ACC112 (cell line): ENCODE results near the gene TCF7L1.

ENCODE experiments used
- H2AFZ ChIP-seq: fragments of 200-600 bp; sonication (generic); one replicate; pipeline ENCODE4 v1.6.0; 2017; ENCODE audit warnings: antibody characterized with exemption, low read length; ENCODE audit not compliant: unreplicated experiment
- H3K27ac ChIP-seq: fragments of 200-600 bp; sonication (generic); 2 replicates; pipeline ENCODE4 v1.5.1; 2014; ENCODE audit warnings: low read depth, mild to moderate bottlenecking, antibody characterized with exemption, low read length, moderate library complexity
- H3K27me3 ChIP-seq: fragments of 200-600 bp; sonication (generic); 2 replicates; pipeline ENCODE4 v1.6.1; 2014; ENCODE audit warnings: mild to moderate bottlenecking, antibody characterized with exemption, low read length, moderate library complexity, mixed read lengths; ENCODE audit not compliant: insufficient read depth
- H3K36me3 ChIP-seq: fragments of 200-600 bp; sonication (generic); 2 replicates; pipeline ENCODE4 v1.6.1; 2016; ENCODE audit warnings: mild to moderate bottlenecking, antibody characterized with exemption, low read length, moderate library complexity, mixed read lengths; ENCODE audit not compliant: insufficient read depth
- H3K4me1 ChIP-seq: fragments of 200-600 bp; sonication (generic); one replicate; pipeline ENCODE4 v1.6.1; 2016; ENCODE audit warnings: low read length, mixed read lengths; ENCODE audit not compliant: insufficient read depth, unreplicated experiment, control insufficient read depth
- H3K4me3 ChIP-seq: fragments of 200-600 bp; sonication (generic); 2 replicates; pipeline ENCODE4 v1.5.1; 2014; ENCODE audit warnings: mild to moderate bottlenecking, low read depth, low read length
- H3K79me2 ChIP-seq: fragments of 200-600 bp; sonication (generic); one replicate; pipeline ENCODE4 v1.6.0; 2016; ENCODE audit warnings: low read length; ENCODE audit not compliant: control insufficient read depth, unreplicated experiment, insufficient read depth

The TCF7L1 gene

GRCh38 chr2:85240055-85240454, 106.9 kb downstream of the TCF7L1 start:
- Histone ChIP-seq H3K79me2 (no peaks in the 10 kb centered on the region), H3K36me3 (no peaks in the 10 kb centered on the region), H2AFZ (no peak overlapping the region), H3K27me3 (no peaks in the 10 kb centered on the region), H3K4me3 (no peak overlapping the region), H3K27ac (no peak overlapping the region), H3K4me1 (no peaks in the 10 kb centered on the region)

GRCh38 chr2:85242321-85242720, 109.1 kb downstream of the TCF7L1 start:
- no peaks in the 10 kb centered on the region for H3K79me2 ChIP-seq
- no peaks in the 10 kb centered on the region for H3K27me3 ChIP-seq
- H3K4me1 ChIP-seq, result no peaks in the 10 kb centered on the region
- no peak overlapping the region for H3K27ac ChIP-seq
- H2AFZ ChIP-seq, result no peak overlapping the region
- no peaks in the 10 kb centered on the region for H3K36me3 ChIP-seq
- H3K4me3 ChIP-seq, result no peak overlapping the region

- H3K79me2 ChIP-seq, result no peaks in the 10 kb centered on the region
- H2AFZ ChIP-seq, result no peak overlapping the region
- H3K4me3 ChIP-seq, result no peak overlapping the region
- peaks cover 4% of the 10 kb centered on the region for H3K4me1 ChIP-seq
- H3K27me3 ChIP-seq, result no peaks in the 10 kb centered on the region
- no peaks in the 10 kb centered on the region for H3K36me3 ChIP-seq
- H3K27ac ChIP-seq, result no peak overlapping the region
Measured at GRCh38 chr2:85243101-85244072, 110.2 kb downstream of the TCF7L1 start.

- no peak overlapping the region for H3K4me3 ChIP-seq
- no peak overlapping the region for H3K27ac ChIP-seq
- H2AFZ ChIP-seq, result no peak overlapping the region
- no peaks in the 10 kb centered on the region for H3K79me2 ChIP-seq
- no peaks in the 10 kb centered on the region for H3K27me3 ChIP-seq
- H3K4me1 ChIP-seq, result peaks cover 15% of the 10 kb centered on the region
- H3K36me3 ChIP-seq, result no peaks in the 10 kb centered on the region
Measured at GRCh38 chr2:85244828-85245227, 111.6 kb downstream of the TCF7L1 start.

- H3K27me3 ChIP-seq, result no peaks in the 10 kb centered on the region
- no peak overlapping the region for H3K27ac ChIP-seq
- peaks cover 15% of the 10 kb centered on the region for H3K4me1 ChIP-seq
- H3K79me2 ChIP-seq, result no peaks in the 10 kb centered on the region
- H2AFZ ChIP-seq, result no peak overlapping the region
- no peak overlapping the region for H3K4me3 ChIP-seq
- no peaks in the 10 kb centered on the region for H3K36me3 ChIP-seq
Measured at GRCh38 chr2:85245891-85246290, 112.7 kb downstream of the TCF7L1 start.

- no peaks in the 10 kb centered on the region for H3K36me3 ChIP-seq
- H3K4me3 ChIP-seq, result no peak overlapping the region
- H3K27ac ChIP-seq, result no peak overlapping the region
- H3K27me3 ChIP-seq, result no peaks in the 10 kb centered on the region
- no peaks in the 10 kb centered on the region for H3K79me2 ChIP-seq
- no peak overlapping the region for H2AFZ ChIP-seq
- H3K4me1 ChIP-seq, result peaks cover 15% of the 10 kb centered on the region
Measured at GRCh38 chr2:85246348-85246747, 113.2 kb downstream of the TCF7L1 start.

- peaks cover 15% of the 10 kb centered on the region for H3K4me1 ChIP-seq
- H3K27me3 ChIP-seq, result no peaks in the 10 kb centered on the region
- no peaks in the 10 kb centered on the region for H3K79me2 ChIP-seq
- H3K27ac ChIP-seq, result no peak overlapping the region
- no peak overlapping the region for H2AFZ ChIP-seq
- H3K36me3 ChIP-seq, result no peaks in the 10 kb centered on the region
- H3K4me3 ChIP-seq, result no peak overlapping the region
Measured at GRCh38 chr2:85247610-85248009, 114.4 kb downstream of the TCF7L1 start.

- Histone ChIP-seq H3K79me2 (no peaks in the 10 kb centered on the region), H3K4me3 (0 out of 2 replicates have a peak overlapping the region, but pooled peaks have one; percentile 1), H2AFZ (no peak overlapping the region), H3K36me3 (no peaks in the 10 kb centered on the region), H3K4me1 (peaks cover 15% of the 10 kb centered on the region), H3K27ac (no peak overlapping the region), H3K27me3 (no peaks in the 10 kb centered on the region)
Measured at GRCh38 chr2:85248773-85249509, 115.7 kb downstream of the TCF7L1 start.

- no peak overlapping the region for H2AFZ ChIP-seq
- no peaks in the 10 kb centered on the region for H3K79me2 ChIP-seq
- no peaks in the 10 kb centered on the region for H3K27me3 ChIP-seq
- H3K4me1 ChIP-seq, result peaks cover 15% of the 10 kb centered on the region
- H3K27ac ChIP-seq, result no peak overlapping the region
- no peaks in the 10 kb centered on the region for H3K36me3 ChIP-seq
- H3K4me3 ChIP-seq, result no peak overlapping the region
Measured at GRCh38 chr2:85250045-85250444, 116.9 kb downstream of the TCF7L1 start.

- H3K4me1 ChIP-seq, result peaks cover 15% of the 10 kb centered on the region
- H3K36me3 ChIP-seq, result no peaks in the 10 kb centered on the region
- H3K27ac ChIP-seq, result no peak overlapping the region
- no peak overlapping the region for H2AFZ ChIP-seq
- no peaks in the 10 kb centered on the region for H3K27me3 ChIP-seq
- no peak overlapping the region for H3K4me3 ChIP-seq
- H3K79me2 ChIP-seq, result no peaks in the 10 kb centered on the region
Measured at GRCh38 chr2:85251070-85251616, 118.0 kb downstream of the TCF7L1 start.
